Activated CD4-positive, alpha-beta T cell treated with anti-CD3 and anti-CD28 coated beads, Interleukin-2, amount 50 U/mL, for 48 hours (primary cell): ENCODE measurements around the gene TMEM218.
"Not testable (repeated sequence)": the region's sequence is repeated elsewhere in the genome, so short reads cannot be mapped to it uniquely, and the experiment has no call there.

Source experiments
- DNase-seq, 2 experiments: peaks; one replicate each; pipeline ENCODE4 v3.0.0-alpha.2; 2020

Gene TMEM218

GRCh38 chr11:125128450-125128849, 17.0 kb upstream of the TMEM218 start:
- no peak for DNase-seq

DNA sequence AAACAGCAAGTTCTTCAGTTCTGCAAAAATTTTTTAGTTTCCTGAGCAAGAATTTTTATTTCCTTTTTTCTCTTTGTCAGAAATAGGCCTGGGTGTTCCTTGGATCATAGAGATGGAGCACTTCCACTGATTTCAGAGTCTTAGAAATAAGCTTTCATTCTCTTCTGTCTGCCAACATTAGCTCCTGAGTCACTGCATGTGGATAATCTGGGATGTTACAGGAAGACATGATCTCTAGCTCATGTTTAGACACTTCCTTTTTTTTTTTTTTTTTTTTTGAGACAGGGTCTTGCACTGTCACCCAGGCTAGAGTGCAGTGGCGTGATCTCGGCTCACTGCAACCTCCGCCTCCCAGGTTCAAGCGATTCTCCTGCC, 13.2 kb upstream of the TMEM218 start:
- DNase-seq, result no peak

- peak; percentile 38 to 59 for DNase-seq
These were observed 12.7 kb upstream of the TMEM218 start for GRCh38 chr11:125123947-125124617.

- DNase-seq, result no peak
These were observed 11.9 kb upstream of the TMEM218 start for GRCh38 chr11:125123194-125123946.

DNA sequence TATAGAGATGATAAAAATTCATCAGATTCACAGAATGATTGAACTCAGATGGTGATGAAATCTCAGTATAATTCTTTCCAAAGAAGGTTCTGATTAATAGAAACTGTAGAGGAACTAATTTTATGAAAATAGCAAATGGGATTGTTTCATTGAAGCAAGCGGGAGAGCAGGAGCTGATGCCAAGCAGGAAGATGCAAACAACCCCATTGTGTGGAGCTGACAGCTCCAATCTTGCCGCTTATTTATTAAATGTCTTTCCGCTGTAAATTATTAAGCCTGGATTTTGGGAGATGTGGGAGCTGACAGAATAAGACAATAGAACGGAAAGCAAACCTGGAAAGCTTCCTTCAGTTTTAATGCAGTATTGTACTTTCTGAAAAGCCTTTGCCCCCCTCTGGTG, 6.0 kb upstream of the TMEM218 start:
- DNase-seq, result no peak

DNA sequence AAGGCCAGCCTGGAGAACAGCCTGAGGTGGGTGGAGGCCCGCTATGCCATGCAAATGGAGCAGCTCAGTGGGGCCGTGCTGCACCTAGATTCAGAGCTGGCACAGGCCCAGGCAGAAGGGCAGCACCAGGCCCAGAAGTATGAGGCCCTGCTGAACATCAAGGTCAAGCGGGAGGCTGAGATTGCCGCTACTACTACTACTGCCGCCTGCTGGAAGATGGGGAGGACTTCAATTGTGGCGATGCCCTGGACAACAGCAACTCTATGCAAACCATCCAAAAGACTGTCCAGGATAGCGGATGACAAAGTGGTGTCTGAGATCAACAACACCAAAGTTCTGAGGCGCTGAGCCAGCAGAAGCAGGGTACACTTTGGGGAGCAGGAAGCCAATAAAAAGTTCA, 3.1 kb upstream of the TMEM218 start:
- no peak for DNase-seq

DNA sequence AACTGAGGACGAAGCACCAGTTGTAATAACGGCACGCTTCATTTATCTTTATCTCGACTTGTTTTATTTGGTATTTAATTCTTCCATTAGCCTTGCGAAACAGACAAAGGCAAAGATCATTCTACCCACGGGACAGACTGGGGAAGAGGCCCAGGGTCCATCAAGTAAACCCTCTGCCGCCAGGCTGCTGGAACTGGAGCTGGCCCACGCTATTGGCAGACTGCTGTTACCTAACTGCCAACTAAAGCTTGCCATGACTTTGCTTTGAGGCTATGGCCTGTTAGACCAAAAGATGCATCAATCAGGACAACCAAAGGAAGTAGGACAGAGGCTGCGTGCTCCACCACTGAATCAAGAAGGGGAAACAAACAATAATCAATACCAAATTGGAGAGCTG, 780 bp upstream of the TMEM218 start:
- DNase-seq, result no peak

- peak; percentile 4 to 25 for DNase-seq
These were observed 454 bp downstream of the TMEM218 start for GRCh38 chr11:125111001-125111342.

DNA sequence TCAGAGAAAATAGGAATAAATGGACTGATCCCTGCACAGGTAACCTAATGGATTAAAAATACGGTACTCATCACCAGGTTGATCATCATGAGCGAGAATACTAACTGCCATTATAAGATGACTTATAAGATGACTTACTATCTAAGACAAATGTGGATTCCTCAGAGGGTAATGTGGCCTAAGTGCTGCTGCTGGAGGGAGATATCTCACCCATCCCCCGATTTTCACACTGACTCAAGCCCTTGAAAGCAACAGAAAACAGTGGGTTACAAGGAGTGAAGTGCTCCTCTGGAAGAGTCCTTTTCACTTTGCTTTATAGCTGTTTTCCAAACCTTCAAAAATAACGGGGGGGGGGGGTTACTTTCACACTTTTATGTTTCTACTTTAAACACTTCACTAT, 920 bp downstream of the TMEM218 start:
- no peak for DNase-seq

DNA sequence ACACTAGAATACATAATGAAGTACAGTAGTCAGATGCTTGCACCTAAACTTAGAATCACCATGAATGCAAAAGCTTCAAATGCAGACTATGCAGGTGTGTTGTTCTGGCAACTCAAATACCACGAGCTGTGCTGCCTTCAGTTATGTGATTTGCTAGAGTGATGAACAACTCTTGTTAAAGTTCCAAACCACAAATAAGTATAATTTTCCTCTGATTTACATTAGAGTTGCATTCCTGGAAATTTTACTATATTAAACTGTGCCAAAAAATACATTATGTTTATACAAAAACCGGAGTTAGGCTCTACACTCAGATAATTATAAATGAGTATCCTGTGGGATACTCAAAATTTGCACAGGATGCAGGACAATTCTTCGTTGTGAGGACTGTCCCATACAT, 3.0 kb downstream of the TMEM218 start:
- DNase-seq, result no peak

DNA sequence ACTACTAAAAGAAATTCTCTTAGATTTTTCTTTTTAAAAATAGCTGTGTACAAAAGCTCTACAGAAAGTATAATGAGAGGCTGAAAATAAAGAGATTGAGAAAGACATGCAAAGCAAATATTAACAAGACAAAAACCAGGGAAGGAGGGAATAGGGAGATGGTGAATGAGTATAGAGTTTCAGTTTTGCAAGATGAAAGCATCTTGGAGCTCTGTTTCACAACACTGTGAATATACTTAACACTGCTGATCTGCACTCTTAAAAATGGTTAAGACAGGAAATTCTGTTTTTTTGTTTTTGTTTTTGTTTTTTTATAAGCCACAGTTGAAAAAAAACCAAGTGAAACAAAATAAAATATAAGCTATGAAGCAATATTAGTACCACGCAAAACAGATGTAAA, 5.5 kb downstream of the TMEM218 start:
- no peak for DNase-seq

- DNase-seq, result no peak
These were observed 8.9 kb downstream of the TMEM218 start for GRCh38 chr11:125102510-125102909.

DNA sequence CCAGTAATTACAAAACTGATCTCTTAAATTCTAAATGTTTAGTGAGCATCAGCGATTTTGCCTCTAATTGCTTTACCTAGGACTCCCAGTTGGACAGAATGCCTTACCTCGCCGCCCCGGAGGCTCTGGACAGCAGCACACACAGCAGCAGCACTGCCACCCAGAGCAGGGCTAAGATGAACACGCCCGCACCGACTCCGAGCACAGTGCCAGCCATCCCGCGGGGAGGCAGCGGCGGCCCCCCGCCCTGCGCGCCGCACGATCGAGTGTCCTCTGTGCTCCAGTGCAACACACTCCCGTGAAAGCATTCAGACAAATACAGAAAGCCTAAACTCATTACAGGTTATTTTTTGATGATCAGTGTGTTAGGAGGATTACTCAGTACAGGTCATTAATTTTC, 9.4 kb downstream of the TMEM218 start:
- no peak for DNase-seq

DNA sequence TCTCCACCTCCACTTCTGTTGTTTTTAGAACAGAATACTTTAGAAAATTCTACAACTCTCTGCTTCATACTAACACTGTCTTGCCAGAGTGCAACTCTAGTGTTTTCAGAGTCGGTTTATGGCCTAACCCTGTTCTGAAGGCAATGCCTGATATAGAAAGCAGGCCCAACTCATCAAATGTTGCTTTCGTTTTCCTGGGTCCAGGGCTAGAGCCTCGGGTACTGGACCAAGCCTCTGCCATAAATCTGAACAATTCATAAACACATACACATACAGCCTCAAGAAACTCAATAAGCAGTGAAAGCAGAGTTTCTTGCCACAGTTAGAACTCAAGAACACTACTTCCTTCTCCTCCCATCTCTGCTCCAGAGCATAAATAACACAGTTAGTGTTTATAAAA, 9.8 kb downstream of the TMEM218 start:
- DNase-seq, result no peak

- DNase-seq, result no peak
These were observed 11.3 kb downstream of the TMEM218 start for GRCh38 chr11:125100136-125100535.

DNA sequence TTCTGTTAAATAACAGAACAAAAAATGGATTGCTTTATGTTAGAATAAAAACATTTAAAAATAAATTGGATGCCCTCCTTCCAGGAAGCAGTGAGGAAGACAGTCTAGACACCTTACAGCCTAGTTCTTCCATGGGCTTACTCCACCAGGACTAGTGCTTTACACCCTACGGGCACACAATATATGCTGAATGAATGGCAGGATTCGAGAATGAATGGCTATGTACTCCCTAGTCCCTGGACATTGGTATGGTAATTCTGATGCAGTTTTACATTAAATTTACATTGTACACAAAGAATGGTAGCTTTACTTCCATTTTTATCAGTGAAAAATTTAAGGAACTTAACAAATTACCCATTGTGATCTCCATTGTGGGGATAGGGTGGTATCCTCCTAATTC, 16.7 kb downstream of the TMEM218 start:
- no peak for DNase-seq

DNA sequence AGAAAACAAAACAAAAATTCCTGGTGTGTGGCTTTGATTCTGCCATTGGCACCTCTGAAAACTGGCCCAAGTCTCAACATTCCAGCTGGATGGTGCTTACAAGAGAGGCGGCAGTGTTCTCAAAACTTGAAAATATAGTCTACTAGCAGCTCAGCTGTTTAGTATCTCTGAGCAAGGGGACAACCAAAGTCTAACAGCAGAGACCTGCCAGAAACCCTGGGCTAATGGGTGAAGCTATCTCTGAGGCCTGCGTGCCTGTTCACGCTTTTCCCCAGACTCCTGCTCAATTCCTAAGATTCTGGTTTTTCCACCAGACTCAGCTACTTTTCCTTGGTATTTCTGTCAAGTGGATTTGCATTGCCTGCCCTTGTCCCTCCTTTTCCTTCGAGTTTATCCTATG, 17.9 kb downstream of the TMEM218 start:
- DNase-seq, result no peak

DNA sequence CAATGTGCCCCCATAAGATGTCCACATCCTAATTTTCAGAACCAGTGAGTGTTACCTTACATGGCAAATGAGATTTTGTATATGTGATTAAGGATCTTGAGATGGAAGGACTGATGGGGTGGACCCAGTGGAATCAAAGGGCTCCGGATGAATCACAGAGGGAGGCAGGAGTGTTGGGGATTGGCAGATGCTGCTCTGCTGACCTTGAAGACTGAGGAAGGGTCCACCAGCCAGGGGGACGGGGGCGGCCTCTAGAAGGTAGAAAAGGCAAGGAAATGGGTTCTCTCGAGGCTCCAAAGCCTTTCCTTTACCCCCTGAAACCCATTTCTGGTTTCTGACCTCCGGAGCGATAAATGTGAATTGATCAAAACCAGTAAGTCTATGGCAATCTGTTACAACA, 18.8 kb downstream of the TMEM218 start:
- DNase-seq, result no peak

- DNase-seq, result no peak
These were observed 19.4 kb downstream of the TMEM218 start for GRCh38 chr11:125091877-125092664.

DNA sequence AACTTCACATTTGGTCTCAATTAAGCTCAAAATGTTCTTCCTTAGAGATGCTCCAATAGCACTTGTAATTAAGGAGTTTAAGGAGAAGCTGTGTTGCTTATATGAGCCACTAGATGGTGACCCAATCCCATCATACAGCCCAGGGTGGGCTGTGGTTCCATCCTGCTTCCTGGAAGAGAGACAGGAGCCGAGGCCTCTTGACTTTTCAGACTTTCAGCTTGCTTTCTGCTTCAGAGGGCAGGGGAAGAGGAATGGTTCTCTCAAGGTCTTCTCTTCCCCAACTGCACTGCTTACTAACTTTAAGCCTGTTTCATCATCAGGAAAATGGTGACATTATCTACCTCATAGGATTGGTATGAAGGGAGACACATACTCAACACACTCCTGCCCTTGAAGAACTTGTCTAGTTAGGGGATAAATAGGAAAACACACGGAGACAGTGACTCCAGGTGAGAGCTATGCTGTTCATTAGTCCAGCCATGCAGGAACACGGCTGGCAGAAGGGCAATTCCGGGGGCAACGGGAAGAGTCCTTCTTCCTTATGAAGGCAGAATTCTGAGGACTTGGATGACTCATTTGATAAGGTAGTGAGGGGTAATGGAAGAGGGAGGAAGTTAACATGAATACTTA, 20.1 kb downstream of the TMEM218 start:
- no peak for DNase-seq

- no peak for DNase-seq
These were observed 20.6 kb downstream of the TMEM218 start for GRCh38 chr11:125090816-125091215.

DNA sequence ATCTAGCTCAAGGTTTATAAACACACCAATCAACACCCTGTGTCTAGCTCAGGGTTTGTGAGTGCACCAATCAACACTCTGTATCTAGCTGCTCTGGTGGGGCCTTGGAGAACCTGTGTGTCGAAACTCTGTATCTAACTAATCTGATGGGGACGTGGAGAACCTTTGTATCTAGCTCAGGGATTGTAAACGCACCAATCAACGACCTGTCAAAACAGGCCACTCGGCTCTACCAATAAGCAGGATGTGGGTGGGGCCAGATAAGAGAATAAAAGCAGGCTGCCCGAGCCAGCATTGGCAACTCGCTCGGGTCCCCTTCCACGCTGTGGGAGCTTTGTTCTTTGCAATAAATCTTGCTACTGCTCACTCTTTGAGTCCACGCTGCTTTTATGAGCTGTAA, 21.3 kb downstream of the TMEM218 start:
- not testable (repeated sequence) for DNase-seq

GRCh38 chr11:125089481-125089880, 21.9 kb downstream of the TMEM218 start:
- not testable (repeated sequence) for DNase-seq
